Measurements from ENCODE around the gene MYO7B. TPM values are rescaled to one million over a fixed set of nuclear protein-coding genes. Genes with fewer than 3 reads are reported as not detected.
"Not testable (repeated sequence)": the region's sequence is repeated elsewhere in the genome, so short reads cannot be mapped to it uniquely, and the experiment has no call there.

MYO7B gene
- total and polyA plus RNA-seq, 4 donors, result 1.8 to 20.0 (median 7.4) TPM

DNA sequence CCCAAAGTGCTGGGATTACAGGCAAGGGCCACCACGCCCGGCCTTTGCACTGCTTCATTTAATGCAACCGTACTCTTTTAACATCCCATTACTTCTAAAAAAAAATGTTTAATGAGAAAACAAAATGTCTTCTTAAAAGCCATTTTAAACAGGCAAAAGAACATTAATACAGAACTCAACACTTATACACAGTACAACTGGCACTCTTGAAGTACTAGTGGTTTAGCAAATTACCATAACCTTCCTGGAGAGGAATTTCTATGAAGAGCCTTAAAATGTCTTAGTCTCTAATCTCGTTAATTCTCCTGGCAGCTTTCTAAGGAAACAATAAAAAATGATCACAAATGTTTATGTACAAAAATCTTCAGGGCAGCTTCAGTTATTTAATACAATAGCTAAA lies 15.1 kb upstream of the MYO7B start:
- no CpG with 5 or more reads among the region's 4 CpGs for WGBS (ENCODE audit: insufficient coverage)
- Histone ChIP-seq H3K4me3 (ENCODE audit: low read depth, low read length) (no peak overlapping the region), H3K9me3 (ENCODE audit: control insufficient read depth, insufficient read depth, low read length) (no peaks in the 10 kb centered on the region), H3K27me3 (ENCODE audit: control insufficient read depth, insufficient read depth, low read length) (no peaks in the 10 kb centered on the region), H3K4me1 (ENCODE audit: control insufficient read depth, insufficient read depth, low read length) (peaks cover 21% of the 10 kb centered on the region), H3K27ac (ENCODE audit: low read depth, low read length) (no peak overlapping the region), H3K36me3 (ENCODE audit: control insufficient read depth, insufficient read depth, low read length) (peaks cover 15% of the 10 kb centered on the region)
- no peak for DNase-seq (ENCODE audit: low read depth in 4 of 6, low spot score in 6 of 6)

DNA sequence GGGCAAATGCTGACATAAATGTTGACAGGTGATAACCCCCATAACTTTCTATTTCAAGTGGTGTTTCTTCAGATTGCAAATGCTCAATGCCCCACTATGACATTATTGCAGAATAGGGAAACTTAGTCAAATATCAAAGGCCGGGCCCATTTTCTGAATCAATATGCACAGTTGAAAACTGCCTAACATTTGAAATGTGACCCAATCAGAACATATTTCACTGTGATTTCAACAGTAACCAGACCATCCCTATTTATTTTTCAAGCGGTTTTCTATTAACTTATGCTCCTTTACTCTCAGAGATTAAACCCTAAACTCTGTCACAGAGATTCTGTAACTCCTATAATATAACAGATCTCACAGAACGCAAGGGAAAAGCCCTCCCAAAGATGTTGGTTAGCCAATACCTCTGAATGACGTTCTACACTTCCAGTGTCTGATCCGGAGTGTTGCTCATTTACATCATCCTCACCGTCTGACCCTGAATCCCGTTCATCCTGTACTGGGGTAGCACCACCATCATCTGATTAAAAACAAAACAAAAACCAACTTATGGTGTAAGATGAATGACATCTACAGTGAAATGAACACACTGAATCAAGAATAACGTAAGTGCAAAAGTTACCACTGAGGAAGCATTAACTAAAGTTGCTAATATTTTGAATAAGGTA lies 12.1 kb upstream of the MYO7B start:
- H3K4me3 ChIP-seq (ENCODE audit: low read depth, low read length), result no peak overlapping the region
- no peaks in the 10 kb centered on the region for H3K9me3 ChIP-seq (ENCODE audit: control insufficient read depth, insufficient read depth, low read length)
- H3K4me1 ChIP-seq (ENCODE audit: control insufficient read depth, insufficient read depth, low read length), result peaks cover 13% of the 10 kb centered on the region
- H3K27me3 ChIP-seq (ENCODE audit: control insufficient read depth, insufficient read depth, low read length), result no peaks in the 10 kb centered on the region
- no peak overlapping the region for H3K27ac ChIP-seq (ENCODE audit: low read depth, low read length)
- WGBS (ENCODE audit: insufficient coverage), result 100% methylated on average over 3 of the region's 8 CpGs
- no peak for DNase-seq (ENCODE audit: low read depth in 4 of 6, low spot score in 6 of 6)
- peaks cover 6% of the 10 kb centered on the region for H3K36me3 ChIP-seq (ENCODE audit: control insufficient read depth, insufficient read depth, low read length)

DNA sequence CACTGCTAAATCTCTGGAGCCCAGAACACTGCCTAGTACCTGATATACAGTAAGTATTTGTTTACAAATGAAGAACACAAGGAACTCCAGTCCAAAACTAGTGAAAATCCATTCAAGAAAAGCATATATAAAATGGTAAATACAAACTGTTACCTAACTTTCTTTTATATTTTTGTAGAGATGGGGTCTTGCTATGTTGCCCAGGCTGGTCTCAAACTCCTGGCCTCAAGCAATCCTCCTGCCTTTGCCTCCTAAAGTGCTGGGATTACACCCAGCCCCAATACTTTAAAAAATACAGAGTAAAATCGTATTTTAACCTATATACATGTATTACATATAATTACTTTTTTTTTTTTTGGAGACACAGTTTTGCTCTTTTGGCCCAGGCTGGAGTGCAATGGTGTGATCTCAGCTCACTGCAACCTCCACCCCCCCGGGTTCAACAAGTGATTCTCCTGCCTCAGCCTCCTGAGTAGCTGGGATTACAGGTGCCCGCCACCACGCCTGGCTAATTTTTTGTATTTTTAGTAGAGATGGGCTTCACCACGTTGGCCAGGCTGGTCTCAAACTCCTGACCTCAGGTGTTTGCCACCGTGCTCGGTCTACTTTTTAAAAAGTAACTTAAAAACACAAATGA lies 11.2 kb upstream of the MYO7B start:
- H3K27ac ChIP-seq (ENCODE audit: low read depth, low read length); H3K4me3 ChIP-seq (ENCODE audit: low read depth, low read length); H3K36me3 ChIP-seq (ENCODE audit: control insufficient read depth, insufficient read depth, low read length); H3K27me3 ChIP-seq (ENCODE audit: control insufficient read depth, insufficient read depth, low read length); H3K9me3 ChIP-seq (ENCODE audit: control insufficient read depth, insufficient read depth, low read length); DNase-seq (ENCODE audit: low read depth in 4 of 6, low spot score in 6 of 6): not testable (repeated sequence)
- WGBS (ENCODE audit: insufficient coverage), result no CpG with 5 or more reads among the region's 7 CpGs
- H3K4me1 ChIP-seq (ENCODE audit: control insufficient read depth, insufficient read depth, low read length), result peaks cover 13% of the 10 kb centered on the region

DNA sequence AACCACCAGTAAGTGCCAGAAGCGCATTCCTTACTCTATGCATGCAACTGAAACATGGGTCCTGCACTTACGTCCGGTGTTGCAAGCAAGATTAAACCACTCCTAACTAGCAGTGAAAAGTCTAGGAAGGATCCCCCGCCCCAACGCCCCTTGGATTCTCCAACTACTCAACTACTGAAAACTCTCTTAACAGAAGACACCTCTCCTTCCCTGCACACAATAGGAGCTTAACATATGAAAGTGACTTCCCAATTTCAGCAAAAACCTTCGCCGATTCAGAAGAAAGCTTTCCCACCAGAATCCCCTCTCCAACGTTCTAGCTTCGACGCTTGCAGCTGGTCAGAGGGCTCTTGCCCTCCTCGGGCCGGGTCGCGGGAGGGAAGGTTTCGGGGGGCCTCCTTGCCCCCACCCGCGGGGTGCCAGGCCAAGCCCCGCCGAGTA lies 9.8 kb upstream of the MYO7B start:
- peaks cover 3% of the 10 kb centered on the region for H3K36me3 ChIP-seq (ENCODE audit: control insufficient read depth, insufficient read depth, low read length)
- no peaks in the 10 kb centered on the region for H3K9me3 ChIP-seq (ENCODE audit: control insufficient read depth, insufficient read depth, low read length)
- no peaks in the 10 kb centered on the region for H3K27me3 ChIP-seq (ENCODE audit: control insufficient read depth, insufficient read depth, low read length)
- 0% methylated on average over 19 of the region's 19 CpGs for WGBS (ENCODE audit: insufficient coverage)
- peaks cover 13% of the 10 kb centered on the region for H3K4me1 ChIP-seq (ENCODE audit: control insufficient read depth, insufficient read depth, low read length)
- peak overlapping the region; percentile 69 for H3K4me3 ChIP-seq (ENCODE audit: low read depth, low read length)
- peak overlapping the region; percentile 96 for H3K27ac ChIP-seq (ENCODE audit: low read depth, low read length)
- DNase-seq (ENCODE audit: low read depth in 4 of 6, low spot score in 6 of 6), result peak in 4 of 6 donors; percentile 6 to 44 (median 24)

DNA sequence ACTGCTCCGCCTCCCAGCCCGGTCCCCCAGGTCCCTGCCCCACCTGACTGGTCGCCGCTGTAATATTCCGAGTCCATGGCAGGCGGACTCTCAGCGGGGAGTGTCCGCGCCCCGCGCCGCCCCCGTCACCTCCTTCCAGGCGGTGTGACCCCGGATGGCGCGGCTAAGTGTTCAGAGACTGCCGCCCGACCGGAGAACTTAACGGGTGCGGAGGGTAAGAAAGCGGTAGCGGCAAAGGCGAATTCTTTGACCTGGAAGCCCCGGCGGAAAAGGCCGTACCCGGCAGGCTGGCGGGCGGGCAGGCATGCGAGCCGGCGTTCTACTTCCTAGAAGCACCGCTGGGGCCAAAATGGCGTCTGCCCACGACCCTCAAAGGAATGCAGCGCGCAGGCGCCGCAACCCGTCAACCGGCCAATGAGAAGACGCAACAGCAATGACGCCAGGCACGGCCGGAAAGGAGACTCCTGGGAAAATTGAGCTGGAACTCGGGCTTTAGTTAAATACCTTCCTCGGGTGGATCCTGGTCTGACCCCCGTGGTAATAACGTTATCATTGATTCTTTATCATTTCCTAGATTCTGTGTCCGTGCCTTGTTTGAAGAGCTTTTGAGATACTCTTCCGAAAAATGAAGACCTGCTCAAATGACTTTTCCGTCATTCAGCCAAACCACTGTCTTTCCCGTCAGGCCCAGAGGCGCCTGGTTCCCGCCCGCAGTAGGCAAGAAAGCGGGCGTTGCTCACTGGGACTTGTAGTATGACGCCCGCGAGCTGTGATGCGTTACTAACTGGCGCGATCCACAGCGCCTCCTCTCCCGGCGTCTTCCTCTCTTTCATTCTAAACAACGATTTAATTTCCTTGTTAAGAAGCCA lies 9.1 kb upstream of the MYO7B start, which contains the start of gene IWS1:
IWS1 (minus strand) TSS at position 358 of the 869 bp plus-strand sequence; CDS start at position 77, 281 bp downstream.
- Histone ChIP-seq H3K27ac (ENCODE audit: low read depth, low read length) (peak within 1 kb of the TSS; percentile 96), H3K27me3 (ENCODE audit: control insufficient read depth, insufficient read depth, low read length) (no peaks in the 10 kb centered on the region), H3K9me3 (ENCODE audit: control insufficient read depth, insufficient read depth, low read length) (no peaks in the 10 kb centered on the region)

DNA sequence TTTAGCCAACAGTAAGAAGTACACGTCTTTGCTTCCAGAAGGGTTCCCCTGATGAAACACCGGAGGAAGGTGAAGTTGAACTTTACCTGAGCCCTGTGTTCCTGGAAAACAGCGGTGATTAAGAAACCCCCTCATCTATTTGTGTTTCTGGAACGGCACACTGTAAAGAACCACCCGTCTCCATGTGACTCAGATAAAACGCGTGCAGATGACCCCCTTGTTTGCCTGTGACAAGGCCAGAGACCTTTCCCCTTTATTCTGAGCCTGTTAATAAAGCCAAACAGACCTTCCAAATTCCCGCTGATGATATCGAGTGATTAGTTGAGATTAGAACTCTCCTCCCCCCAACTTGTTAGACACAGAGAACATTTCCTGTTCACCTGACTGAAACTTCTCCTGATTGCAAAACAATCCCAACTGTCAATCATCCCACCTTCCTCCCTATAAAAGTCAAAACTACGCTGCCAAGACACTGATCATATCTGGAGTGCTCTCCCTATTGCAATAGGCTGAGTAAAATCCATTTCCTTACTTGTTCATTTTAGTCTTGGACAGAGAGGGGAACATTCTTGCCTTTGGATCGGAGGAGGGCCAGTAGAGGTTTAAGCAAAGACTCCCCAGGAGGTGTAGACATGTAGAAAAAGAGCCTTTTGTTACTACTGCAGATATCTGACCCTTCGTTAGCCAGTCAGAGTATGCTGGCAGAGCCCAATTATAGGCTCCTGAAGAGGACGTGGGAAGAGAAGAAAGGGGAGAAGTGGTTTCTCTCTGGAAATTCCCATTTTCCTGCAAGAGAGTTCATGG lies 8.3 kb upstream of the MYO7B start:
- DNase-seq (ENCODE audit: low read depth in 4 of 6, low spot score in 6 of 6), result peak in 2 of 6 donors; percentile 12 to 70
- Histone ChIP-seq H3K36me3 (ENCODE audit: control insufficient read depth, insufficient read depth, low read length) (peaks cover 3% of the 10 kb centered on the region), H3K27ac (ENCODE audit: low read depth, low read length) (peak overlapping the region; percentile 96), H3K4me1 (ENCODE audit: control insufficient read depth, insufficient read depth, low read length) (peaks cover 13% of the 10 kb centered on the region), H3K9me3 (ENCODE audit: control insufficient read depth, insufficient read depth, low read length) (no peaks in the 10 kb centered on the region), H3K27me3 (ENCODE audit: control insufficient read depth, insufficient read depth, low read length) (no peaks in the 10 kb centered on the region), H3K4me3 (ENCODE audit: low read depth, low read length) (peak overlapping the region; percentile 69)
- 9% methylated on average over 7 of the region's 13 CpGs for WGBS (ENCODE audit: insufficient coverage)

More for the DNA sequence above, 9.1 kb upstream of the MYO7B start, which contains the start of gene IWS1:
- Histone ChIP-seq H3K36me3 (ENCODE audit: control insufficient read depth, insufficient read depth, low read length) (peaks cover 3% of the 10 kb centered on the region), H3K4me3 (ENCODE audit: low read depth, low read length) (peak within 1 kb of the TSS; percentile 69), H3K4me1 (ENCODE audit: control insufficient read depth, insufficient read depth, low read length) (peaks cover 13% of the 10 kb centered on the region)
- peak; percentile 93 to 99 (median 97) for DNase-seq (ENCODE audit: low read depth in 4 of 6, low spot score in 6 of 6)
- under 1% methylated on average over 70 of the region's 70 CpGs for WGBS (ENCODE audit: insufficient coverage)

DNA sequence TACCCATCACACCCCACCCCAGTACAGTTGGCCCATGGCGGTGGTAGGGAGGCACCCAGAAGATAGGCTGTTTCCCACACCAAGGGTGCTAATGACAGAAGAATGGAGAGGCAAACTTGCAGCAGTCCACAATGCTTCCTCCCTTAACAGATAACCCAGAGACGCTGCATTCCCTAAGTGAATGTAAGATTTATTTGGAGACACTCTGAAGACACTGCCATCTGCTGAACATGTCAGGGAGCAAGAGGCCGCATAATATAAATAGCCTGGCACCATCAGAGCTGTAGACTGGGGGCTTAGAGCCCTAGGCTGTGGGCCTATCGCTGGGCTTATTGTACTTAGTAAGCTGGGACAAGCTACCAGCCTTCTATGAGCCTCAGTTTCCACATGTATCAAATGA lies 7.0 kb upstream of the MYO7B start:
- WGBS (ENCODE audit: insufficient coverage), result 56% methylated on average over 3 of the region's 4 CpGs
- no peak overlapping the region for H3K27ac ChIP-seq (ENCODE audit: low read depth, low read length)

DNA sequence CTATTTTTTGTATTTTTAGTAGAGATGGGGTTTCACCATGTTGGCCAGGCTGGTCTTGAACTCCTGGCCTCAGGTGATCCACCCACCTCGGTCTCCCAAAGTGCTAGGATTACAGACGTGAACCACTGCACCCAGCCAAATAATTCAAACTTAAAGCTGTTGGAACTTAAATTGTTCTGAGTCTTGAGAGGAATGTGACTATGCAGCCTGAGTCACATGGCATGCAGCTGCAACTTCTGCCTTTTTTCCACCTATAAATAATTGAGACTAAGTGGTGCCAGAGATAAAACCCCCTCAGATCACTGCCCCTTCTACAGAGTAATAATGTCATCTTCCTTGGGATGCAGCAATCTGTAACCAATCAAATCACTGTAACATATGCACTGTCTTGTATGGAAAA lies 6.1 kb upstream of the MYO7B start:
- not testable (repeated sequence) for DNase-seq (ENCODE audit: low read depth in 4 of 6, low spot score in 6 of 6); H3K36me3 ChIP-seq (ENCODE audit: control insufficient read depth, insufficient read depth, low read length); H3K27ac ChIP-seq (ENCODE audit: low read depth, low read length); H3K4me3 ChIP-seq (ENCODE audit: low read depth, low read length); H3K27me3 ChIP-seq (ENCODE audit: control insufficient read depth, insufficient read depth, low read length); H3K9me3 ChIP-seq (ENCODE audit: control insufficient read depth, insufficient read depth, low read length)
- WGBS (ENCODE audit: insufficient coverage), result no CpG with 5 or more reads among the region's 2 CpGs
- H3K4me1 ChIP-seq (ENCODE audit: control insufficient read depth, insufficient read depth, low read length), result peaks cover 11% of the 10 kb centered on the region

More for the DNA sequence above, 7.0 kb upstream of the MYO7B start:
- no peak overlapping the region for H3K4me3 ChIP-seq (ENCODE audit: low read depth, low read length)
- peaks cover 4% of the 10 kb centered on the region for H3K27me3 ChIP-seq (ENCODE audit: control insufficient read depth, insufficient read depth, low read length)
- no peaks in the 10 kb centered on the region for H3K36me3 ChIP-seq (ENCODE audit: control insufficient read depth, insufficient read depth, low read length)
- peaks cover 13% of the 10 kb centered on the region for H3K4me1 ChIP-seq (ENCODE audit: control insufficient read depth, insufficient read depth, low read length)
- no peak for DNase-seq (ENCODE audit: low read depth in 4 of 6, low spot score in 6 of 6)
- no peaks in the 10 kb centered on the region for H3K9me3 ChIP-seq (ENCODE audit: control insufficient read depth, insufficient read depth, low read length)
